Measurements from ENCODE around the gene ZSWIM4. TPM values are rescaled to one million over a fixed set of nuclear protein-coding genes. Genes with fewer than 3 reads are reported as not detected.
"Not testable (repeated sequence)": the region's sequence is repeated elsewhere in the genome, so short reads cannot be mapped to it uniquely, and the experiment has no call there.

The ZSWIM4 gene
- total RNA-seq, result 1 to 10 TPM in 3 of 4 donors, under 1 TPM in 1; 0.26 to 8.4 (median 6.0) TPM

- peak; percentile 98 to 99 for DNase-seq
- Histone ChIP-seq H3K4me1 (peaks cover 10 to 17% of the 10 kb centered on the region in 2 donors), H3K27ac (peak within 1 kb of the TSS; percentile 88 to 99), H3K4me3 (peak within 1 kb of the TSS; percentile 76 to 95), H3K9me3 (no peaks in the 10 kb centered on the region), H3K36me3 (no peaks in the 10 kb centered on the region), H3K27me3 (no peaks in the 10 kb centered on the region)
- intact Hi-C loops (cut with DNase I; ENCODE audit: low total_unique reads), result loop anchor here (5.0 kb wide), 1 partner anchor 57 kb away; no protein-coding TSS in a partner anchor
- TF ChIP-seq POLR2A (IDR thresholded peaks at IDR 0.05) (peak; percentile 61 to 63), CTCF (IDR thresholded peaks at IDR 0.05) (no peak)
Measured at GRCh38 chr19:13794757-13795589, at the start of gene ZSWIM4. Gene ZSWIM4, plus strand, starts transcription at chr19:13795443. Its CDS starts 206 bp downstream, at chr19:13795649.

GRCh38 chr19:13747098-13747453 lies 48.2 kb upstream of the ZSWIM4 start:
- H3K36me3 ChIP-seq, result no peaks in the 10 kb centered on the region
- no peaks in the 10 kb centered on the region for H3K4me1 ChIP-seq
- H3K9me3 ChIP-seq, result no peaks in the 10 kb centered on the region
- TF ChIP-seq POLR2A (IDR thresholded peaks at IDR 0.05), result no peak
- no peak for TF ChIP-seq CTCF (IDR thresholded peaks at IDR 0.05)
- no peaks in the 10 kb centered on the region for H3K27me3 ChIP-seq
- no peak for DNase-seq
- intact Hi-C loops (cut with DNase I; ENCODE audit: low total_unique reads), result no loop called here
- peak overlapping the region; percentile 64 to 71 for H3K4me3 ChIP-seq
- H3K27ac ChIP-seq, result peak overlapping the region; percentile 82 to 89

- no peaks in the 10 kb centered on the region for H3K27me3 ChIP-seq
- intact Hi-C loops (cut with DNase I; ENCODE audit: low total_unique reads), result no loop called here
- H3K9me3 ChIP-seq, result no peaks in the 10 kb centered on the region
- peak overlapping the region; percentile 64 to 71 for H3K4me3 ChIP-seq
- no peaks in the 10 kb centered on the region for H3K4me1 ChIP-seq
- TF ChIP-seq POLR2A (IDR thresholded peaks at IDR 0.05) (no peak), CTCF (IDR thresholded peaks at IDR 0.05) (no peak)
- H3K36me3 ChIP-seq, result no peaks in the 10 kb centered on the region
- DNase-seq, result no peak
- H3K27ac ChIP-seq, result peak overlapping the region; percentile 82 to 89
Measured at GRCh38 chr19:13748169-13748828, 46.9 kb upstream of the ZSWIM4 start.

- no peaks in the 10 kb centered on the region for H3K4me1 ChIP-seq
- no peak for TF ChIP-seq CTCF (IDR thresholded peaks at IDR 0.05)
- TF ChIP-seq POLR2A (IDR thresholded peaks at IDR 0.05), result no peak
- H3K9me3 ChIP-seq, result no peaks in the 10 kb centered on the region
- no peak overlapping the region for H3K27ac ChIP-seq
- no peaks in the 10 kb centered on the region for H3K36me3 ChIP-seq
- no peak for DNase-seq
- intact Hi-C loops (cut with DNase I; ENCODE audit: low total_unique reads), result no loop called here
- H3K27me3 ChIP-seq, result no peaks in the 10 kb centered on the region
- no peak overlapping the region for H3K4me3 ChIP-seq
Measured at GRCh38 chr19:13751436-13751835, 43.8 kb upstream of the ZSWIM4 start.

- H3K27me3 ChIP-seq; intact Hi-C loops (cut with DNase I; ENCODE audit: low total_unique reads); H3K4me3 ChIP-seq; H3K4me1 ChIP-seq; H3K9me3 ChIP-seq; DNase-seq; H3K27ac ChIP-seq; H3K36me3 ChIP-seq: not testable (repeated sequence)
Measured at GRCh38 chr19:13753622-13754021, 41.6 kb upstream of the ZSWIM4 start.
